Stimulated activated CD4-positive, alpha-beta T cell treated with anti-CD3 and anti-CD28 coated beads, Interleukin-4, amount 100 ng/mL, for 1 hour (primary cell): ENCODE data around the gene HDAC11.
"Not testable (repeated sequence)": the region's sequence is repeated elsewhere in the genome, so short reads cannot be mapped to it uniquely, and the experiment has no call there.

ENCODE experiments used
- DNase-seq: peaks from one replicate; pipeline ENCODE4 v3.0.0-alpha.2; 2020

The HDAC11 gene

DNA sequence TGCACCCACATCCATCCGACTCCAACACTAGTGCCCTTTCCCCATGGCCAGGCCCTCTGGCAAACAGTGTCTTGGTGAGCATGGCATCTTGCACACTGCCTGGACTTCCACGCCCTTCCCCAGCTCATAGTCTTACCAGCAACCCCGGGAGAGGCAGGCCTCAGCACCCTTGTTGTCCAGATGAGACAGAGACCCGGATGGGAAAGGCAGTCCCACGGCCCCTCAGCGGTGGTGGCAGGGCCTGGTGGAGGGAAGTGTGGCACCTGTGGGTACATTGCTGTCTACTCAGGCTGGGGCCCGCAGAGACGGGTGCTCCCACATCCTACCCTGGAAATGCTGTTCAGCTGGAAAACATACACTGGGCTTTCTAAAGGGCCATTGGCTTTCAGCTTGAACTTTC lies 28.4 kb downstream of the HDAC11 start:
- no peak for DNase-seq

DNA sequence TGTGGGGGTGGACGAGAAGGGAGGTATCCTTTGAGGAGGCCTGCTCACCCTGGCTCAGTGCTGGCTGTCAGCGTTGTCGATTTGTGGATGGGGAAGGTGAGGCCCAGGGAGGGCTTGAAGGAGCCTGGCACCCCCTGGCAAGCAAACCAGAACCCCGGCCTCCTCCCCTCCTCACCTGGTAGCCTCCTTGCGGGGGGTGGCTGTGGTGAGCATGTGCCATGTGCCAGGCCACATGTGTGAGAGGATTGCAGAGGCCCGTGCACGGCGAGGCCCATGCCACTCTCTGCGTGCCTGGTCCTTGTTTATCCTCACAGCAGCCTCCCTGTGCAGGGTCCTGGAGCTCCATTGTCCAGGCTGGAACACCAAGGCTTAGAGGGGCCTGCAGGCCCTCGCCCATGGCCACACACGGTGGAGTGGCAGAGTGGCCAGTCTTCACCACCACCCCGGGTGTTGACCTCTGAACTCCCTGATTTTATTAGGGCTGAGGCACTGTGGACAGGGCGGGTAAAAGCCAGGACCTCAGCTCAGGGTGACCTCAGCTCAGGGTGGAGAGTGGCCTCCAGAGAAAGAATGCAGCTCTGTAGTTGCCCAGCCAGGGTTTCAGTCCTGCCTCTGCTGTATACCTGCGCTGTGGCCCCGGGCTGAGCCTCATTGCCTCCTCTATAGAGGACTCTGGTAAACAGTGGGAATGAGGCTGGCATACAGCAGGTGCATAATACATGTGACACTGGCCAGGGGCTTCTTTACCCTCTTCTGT lies 29.1 kb downstream of the HDAC11 start:
- DNase-seq = no peak

DNA sequence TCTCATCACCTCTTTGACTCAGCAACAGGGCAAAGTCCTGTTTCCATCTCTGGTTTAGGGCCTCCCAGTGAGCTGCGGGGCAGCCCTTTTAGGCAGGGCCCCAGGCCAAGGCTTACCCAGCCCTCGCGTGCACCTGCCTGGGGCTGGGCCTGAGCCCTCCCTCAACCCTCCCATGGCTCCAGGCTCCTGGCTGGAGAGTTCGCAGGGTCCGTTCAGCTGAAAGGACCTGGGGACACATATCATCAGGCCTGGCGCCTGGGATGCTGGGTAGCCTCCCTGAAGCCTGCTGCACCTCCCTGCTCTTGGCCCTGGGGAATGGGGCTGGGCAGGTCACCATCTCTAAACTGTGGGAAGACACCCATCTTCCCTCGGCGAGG lies 29.7 kb downstream of the HDAC11 start:
- DNase-seq = no peak

DNA sequence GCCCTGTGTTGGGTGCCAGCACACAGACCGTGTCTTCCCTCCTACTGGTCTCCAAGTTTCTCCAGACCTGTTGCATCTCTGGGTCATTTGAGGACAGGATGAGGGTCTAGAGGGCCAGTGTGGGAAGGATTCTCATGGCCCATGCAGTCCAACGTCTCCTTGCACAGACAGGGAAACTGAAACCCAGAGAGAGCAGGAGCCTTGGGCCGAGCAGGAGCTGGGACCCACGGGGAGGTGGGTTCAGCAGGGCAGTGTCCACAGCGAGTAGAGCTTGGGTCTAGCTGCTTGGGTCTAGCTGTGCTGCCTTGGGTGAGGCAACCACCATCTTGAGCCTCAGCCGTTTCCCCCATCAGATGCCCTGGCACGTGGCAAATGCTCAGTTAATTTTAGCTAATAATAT lies 32.3 kb downstream of the HDAC11 start:
- DNase-seq = no peak

DNA sequence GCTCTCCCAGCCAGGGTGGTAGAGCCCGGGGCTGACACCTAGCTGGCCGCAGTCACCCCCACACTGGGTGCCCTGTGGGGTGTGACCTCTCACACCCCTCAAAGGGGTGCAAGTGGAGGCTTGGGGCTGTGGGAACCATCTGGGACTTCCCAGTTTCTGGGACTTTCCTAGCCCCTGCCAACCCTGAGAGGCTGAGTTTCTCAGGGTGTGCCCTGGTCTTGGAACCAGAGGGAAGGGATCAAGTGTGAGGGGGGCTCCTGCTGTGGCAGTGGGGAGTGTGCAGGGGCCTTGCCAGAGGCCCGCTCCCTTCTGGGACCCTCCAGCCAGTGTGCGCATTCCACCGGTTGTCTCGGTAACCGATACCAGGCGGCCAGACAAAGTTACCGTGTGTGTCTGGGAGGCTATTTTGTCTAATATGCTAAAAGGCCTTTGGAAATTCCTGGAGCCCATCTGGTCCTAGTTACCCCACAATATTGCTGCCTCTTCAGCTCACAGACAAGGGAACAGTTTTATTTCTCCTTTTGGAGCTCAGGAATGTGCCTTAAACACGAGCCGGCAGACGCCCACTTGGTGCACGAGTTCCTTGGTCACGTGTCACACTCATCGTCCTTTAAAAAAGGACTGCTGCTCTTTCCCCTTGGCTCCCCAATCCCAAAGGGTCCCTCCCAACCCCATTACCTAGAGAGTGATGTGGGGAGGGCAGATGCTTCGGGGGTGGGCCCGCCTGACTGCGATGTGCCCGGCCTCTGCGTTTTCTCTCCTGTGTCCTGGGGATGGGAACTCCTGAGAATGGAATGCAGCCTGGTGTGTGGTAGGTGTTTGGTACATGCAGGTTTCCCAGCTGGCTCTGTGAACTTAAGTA lies 33.2 kb downstream of the HDAC11 start:
- no peak for DNase-seq

DNA sequence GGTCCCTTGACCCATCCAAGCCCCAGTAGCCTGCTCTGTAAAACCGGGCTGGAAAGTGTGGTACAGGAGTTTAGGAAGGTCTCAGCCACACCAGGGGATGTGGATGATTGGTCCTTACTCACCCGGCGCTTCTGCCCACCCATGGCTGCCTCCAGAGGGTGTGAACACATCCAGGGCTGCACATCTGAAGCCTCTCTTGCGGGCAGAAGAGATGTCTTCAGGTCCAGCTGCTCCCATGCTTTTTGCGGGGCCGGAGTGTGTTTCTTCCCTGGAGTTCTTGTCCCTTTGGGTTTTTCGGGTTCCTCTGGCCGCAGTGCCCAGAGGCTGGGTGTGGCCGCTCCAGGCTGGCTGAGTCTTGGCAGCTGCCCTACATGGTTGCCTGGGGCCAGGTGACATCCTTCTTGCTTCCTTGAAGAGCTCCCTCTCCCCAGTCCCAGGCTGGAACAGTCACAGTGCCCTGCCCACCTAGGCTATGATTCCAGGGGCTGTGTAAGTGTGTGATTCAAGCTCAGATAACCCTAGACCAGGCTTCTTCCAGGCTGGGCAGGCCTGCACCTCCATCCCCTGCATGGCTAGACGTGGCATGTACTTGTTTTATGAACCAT lies 33.9 kb downstream of the HDAC11 start:
- no peak for DNase-seq

DNA sequence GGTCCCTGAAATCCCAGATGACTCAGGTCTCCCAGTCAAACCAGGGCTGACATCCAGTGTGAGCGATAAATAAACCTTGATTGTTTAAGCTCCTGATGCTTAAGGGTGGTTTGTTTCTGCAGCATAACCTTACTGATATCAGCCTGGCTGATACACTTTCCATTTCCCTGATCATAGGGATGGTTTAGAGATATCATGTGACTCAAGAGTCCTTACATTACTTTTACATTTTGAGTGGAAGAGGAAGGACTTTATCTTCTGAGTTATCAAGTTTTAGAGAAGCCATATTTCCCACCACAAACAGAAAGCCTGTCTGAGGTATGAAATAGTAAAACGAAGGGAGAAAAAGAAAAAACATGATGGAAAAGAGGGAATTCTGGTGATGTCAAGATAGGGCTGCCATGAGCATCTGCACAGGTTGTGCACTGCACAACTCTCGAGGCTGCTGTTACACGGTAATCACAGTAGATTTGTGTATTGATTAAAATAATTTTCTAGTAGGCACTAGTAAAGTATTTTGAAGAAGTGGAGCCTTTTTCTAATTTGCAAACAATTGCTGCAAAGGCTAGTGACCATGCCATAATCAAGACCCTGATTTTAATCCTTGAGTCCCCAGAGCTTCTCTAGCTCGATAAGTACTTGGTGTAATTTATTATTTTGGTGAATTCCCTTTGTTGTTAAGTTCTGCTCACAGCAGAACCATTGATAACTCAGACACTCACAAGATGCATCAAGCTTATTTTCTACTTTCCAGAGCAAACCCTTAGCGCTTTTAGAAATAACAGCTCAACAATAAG lies 34.7 kb downstream of the HDAC11 start:
- DNase-seq = no peak

DNA sequence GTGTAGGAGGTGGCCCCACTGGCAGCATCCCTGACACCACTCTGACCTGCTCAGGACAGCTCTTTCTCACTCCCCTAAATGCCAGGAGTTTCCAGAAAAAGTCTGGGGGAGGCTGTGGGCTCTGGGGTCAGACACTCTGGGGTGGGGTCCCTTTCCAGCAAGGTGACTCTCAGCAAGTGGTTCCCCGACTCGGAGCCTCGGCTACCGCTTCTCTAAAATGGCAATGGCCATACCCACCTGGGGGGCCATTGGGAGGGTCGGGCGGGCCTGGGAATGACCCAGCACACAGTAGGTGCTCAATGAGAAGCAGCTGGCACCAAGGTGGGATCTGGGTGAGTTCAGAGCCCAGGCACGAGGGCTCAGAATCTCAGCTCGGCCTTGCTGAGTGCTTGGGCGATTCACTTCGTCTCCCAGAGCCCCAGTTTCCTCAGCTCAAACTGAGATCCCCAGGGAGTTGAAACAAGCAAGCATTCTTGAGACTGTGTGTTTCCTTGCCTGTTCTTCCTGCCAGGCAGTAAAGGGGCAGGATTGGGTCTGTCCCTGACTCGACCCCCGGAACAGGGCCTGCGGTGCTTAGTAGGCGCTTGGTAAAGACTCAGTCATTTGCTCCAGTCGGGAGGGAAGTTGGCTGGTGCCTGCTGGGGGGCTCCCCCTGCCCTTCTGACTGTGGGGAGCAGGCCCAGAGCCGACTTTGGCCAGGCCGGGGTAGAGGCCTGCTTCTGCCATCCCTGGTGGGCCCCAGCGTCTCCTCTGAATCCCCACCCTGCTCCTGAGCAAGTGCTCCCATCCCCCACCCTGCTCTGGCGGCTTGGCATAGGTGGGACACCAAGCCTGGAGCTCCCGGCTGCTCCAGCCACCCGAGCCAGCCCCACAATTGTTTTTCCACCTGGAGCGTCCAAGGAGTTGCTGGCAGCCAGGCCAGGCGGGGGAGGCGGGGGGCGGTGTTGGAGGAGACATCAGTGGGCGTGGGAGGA lies 36.0 kb downstream of the HDAC11 start:
- DNase-seq = no peak

DNA sequence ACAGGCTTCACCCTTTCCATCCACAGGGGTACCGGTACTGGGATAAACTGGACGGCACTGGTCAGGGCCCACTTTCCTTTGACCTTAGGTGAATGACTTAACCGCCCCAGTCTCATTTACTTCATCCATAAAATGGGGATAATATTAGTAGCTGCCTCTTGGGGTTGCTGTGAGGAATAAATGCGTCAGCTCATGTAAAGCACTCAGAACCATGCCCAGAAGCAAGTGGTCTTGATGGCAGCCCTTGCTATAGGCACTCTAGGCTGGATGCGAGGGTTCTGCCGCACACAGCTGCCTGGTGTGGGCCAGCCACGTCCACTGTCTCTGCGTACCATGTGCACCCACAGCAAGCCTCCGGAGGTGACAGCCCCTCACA lies 36.6 kb downstream of the HDAC11 start:
- DNase-seq = no peak

DNA sequence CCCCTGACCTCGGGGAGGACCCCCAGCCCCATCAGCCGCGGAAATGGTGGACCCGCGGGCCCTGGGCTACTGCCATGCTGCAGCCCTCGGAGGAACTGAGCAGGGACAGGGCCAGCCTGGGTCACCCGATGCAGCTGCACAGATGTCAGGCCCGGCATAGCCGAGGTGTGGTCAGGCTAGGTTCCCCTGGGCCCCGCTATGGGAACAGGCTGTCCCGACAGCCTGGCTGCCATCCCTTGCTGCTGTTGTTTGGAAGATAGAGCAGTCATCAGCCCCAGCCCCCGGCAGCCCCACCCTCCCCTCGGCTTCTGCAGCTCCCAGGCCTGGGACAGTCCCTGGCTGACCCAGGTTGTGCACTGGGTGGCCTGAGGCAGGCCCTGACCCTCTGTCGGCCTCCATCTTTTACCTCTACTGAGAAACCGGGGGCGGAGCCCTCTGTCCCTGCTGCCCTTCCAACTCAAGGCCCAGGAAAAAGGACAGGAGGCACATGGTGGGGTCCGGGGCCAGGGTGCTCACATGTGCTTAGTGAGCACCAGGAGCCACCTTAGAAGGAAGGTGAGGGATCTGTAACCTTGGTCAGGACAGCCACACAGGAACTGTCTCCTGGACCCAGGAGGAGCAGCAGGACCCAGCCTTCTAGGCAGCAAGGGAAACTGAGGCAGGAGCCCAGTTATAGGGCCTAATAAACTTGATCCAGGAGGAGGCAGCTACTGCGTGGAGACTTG lies 37.3 kb downstream of the HDAC11 start:
- no peak for DNase-seq

DNA sequence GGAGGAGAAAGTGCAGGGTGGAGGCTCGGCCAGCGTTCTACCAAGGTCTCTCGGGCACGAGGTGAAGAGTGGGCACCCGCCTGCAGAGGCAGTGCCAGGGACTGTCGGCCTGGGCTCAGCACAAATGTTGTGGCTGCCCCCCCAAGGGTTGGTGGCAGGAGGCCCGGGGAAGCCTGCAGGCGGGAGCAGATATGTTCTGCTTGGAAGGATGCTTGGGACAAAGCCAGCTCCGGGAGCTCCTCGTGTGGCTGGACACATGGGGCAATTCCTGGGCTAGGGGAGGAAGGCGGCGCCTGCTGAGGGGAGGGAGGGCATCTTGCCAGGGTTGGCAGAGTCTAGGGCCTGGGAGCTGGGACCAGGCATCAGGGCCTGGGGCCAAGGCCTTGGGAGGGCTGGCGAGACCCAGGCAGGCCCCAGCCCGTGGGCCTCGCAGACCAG lies 38.4 kb downstream of the HDAC11 start:
- DNase-seq = no peak

DNA sequence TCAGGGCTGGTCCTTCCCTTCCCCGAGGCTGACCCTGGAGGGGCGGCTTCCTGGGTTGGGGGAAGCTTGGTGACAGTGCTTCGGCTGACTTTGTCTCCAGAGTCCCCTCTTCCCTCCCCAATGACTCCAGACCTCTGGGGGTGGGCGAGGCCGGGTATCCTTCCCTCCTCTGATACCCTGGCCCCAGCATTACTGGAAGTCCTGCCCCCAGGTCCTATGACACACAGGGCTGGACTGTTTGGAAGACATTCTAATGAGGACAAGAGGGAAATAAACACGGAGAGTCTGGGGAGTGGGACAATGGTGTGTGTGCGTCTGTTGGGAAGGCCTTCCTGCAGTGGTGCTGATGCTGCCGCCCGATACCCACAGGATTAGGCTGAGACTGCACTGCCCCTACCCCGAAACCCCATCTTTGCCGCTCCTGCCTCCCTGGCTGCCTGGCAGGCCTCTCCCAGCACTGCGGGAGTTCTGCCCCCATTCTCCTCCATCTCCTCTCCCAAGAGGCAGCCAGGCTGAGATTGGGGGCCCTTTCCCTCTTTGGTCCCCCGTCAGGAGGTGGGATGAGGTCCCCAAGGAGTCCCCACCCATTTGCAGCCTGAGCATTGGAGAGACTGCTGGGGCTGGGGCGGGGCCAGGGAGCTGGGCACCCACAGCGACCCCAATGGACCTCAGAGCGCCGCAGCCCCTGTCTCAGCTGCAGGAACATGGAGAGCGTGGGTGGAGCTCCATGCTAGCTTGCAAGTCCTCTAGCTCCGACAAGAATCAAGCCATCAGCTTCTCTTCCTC lies 39.1 kb downstream of the HDAC11 start:
- no peak for DNase-seq

DNA sequence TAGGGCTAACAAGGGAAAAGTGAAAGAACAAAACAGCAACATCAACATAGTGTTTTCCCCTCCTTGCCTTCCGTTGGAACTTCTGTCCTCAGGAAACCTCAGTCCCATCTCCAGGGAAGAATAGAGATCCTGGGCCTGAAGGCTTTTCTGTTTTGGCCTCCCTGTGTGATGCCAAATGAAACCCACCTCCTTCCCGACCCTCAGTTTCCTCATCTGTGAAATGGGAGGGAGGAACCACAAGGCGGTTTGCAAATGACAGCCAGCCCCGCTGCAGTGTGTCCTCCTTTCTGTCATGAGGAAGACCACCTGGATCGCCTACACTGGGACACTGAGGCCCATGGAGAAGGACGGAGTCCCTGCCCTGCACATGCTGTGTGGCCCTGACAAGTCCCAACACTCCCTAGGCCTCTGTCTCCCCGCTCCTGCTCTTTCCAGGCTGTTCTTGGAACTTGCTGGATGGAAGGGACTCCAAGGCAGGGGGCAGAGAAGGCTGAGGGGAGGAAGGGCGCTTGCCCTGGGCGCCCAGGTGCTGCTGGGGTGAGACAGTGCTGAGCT lies 40.3 kb downstream of the HDAC11 start:
- DNase-seq = no peak

DNA sequence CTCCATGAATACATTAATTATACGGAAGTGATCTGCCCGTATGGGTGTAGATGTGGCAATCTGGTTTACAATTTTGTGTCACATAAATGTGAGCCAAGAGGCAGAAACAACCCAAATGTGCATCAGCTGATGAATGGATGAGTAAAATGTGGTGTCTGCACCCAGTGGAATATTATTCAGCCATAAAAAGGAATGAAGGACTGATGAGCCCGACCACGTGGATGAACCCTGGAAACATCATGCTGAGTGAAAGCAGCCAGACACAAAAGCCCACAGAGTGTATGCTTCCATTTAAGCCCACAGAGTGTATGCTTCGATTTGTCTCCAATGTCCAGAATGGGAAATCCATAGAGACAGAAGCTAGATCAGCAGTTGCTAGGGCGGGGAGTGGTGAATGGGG lies 41.2 kb downstream of the HDAC11 start:
- DNase-seq = no peak

DNA sequence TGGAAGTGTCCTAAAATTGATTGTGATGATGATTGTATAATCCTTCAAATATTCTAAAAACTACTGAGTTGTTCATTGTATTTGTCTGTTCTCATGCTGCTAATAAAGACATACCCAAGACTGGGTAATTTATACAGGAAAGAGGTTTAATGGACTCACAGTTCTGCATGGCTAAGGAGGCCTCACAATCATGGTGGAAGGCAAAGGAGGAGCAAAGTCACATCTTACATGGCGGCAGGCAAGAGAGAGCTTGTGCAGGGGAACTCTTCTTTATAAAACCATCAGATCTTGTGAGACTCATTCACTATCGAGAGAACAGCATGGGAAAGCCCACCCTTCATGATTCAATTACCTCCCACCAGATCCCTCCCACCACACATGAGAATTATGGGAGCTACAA lies 41.6 kb downstream of the HDAC11 start:
- not testable (repeated sequence) for DNase-seq

DNA sequence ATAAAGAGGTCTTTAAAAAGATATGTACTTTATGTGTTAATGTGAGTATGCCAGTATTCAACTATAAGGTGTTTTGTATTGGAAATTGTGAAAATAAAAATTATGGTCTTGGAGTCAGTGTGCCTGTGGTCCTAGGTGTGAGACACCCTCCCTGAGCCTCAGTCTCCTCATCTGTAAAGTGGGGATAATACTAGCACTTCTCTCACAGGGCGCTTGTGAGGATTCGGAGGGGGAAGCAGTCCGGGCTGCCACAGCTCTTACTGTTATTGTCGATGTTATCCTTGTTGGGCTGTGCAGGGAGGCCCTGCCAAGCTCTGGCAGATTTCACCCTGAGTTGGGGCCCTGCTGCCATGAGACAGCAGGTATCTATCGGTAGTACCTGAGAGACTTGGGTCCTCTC lies 42.1 kb downstream of the HDAC11 start:
- no peak for DNase-seq

DNA sequence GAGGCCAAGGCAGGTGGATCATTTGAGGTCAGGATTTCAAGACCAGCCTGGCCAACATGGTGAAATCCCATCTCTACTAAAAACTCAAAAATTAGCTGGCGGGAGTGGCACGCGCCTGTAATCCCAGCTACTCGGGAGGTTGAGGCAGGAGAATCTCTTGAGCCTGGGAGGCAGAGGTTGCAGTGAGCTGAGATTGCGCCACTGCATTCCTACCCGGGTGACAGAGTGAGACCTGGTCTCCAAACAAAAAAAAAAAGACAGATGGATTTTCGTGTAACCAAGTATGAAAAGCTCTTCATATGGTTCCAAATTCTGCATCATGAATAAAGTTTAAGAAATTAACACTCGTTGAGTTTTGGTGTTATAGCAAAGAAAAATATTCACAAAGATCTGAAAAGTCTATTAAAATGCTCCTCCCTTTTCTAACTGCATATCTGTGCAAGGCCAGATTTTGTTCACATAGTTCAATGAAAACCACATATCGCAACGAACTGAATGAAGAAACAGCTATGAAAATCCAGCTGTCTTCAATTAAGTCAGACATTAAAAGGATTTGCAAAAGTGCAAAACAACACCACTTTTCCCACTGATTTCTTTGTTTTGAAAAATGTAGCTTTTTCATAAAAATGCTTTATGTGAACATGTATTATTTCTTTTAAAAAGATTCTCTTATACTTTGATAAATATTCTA lies 45.0 kb downstream of the HDAC11 start:
- no peak for DNase-seq

DNA sequence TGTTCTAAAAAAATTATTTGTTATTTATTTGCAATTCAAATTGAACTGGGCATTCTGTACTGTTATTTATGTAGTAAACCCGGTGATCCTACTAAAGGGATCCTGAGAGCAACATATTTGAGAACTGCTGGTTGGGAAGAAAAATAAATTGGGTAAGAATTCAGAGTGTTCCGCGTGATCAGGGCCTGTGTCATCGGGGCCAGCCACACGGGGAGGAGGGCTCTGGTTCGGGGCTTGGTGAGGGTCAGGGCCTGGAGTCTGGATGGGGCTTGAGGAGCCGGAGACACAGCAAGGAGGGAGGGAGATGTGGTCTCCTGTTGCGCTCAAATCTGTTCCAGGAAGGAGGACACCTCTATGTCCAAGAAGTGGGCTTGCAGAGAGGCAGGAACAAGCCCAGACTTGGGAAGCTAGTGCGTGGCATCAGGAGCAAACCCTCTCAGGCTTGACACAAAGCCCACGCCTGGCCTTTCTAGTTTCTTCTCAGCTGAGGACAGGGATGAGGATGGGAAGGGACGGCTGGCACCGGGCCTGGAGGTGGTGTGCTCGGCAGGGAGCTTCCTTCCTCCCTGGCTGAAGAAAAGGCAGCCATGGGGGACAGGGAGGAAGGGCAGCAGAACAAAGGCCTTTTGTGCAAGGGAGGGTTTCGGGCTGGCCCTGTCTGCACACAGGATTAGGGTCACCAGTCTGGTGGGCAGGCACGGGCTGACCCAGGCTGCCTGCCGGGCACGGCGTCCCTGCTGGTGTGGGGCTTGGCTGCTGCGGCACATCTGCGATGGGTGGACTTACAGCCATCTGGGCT lies 45.9 kb downstream of the HDAC11 start:
- DNase-seq = no peak

DNA sequence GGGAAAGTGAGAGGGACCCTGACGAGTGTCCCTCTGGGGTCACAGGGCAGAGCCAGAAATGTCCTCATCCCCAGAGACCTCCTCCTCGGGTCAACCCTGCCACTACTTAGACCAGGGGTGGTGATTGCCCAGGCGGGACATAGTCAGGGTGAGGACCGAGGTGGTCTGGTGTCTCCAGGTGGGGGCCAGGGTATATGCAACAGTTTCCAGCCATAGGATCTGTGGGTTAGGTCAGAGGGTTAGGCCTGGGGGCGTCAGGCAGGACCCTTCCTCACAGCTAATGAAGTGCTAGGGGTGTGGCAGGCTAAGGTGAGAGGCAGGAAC lies 46.5 kb downstream of the HDAC11 start:
- no peak for DNase-seq
